ENCODE data around the gene GIMAP5.
"Not testable (repeated sequence)": the region's sequence is repeated elsewhere in the genome, so short reads cannot be mapped to it uniquely, and the experiment has no call there.

GIMAP5 gene

GRCh38 chr7:150744041-150744656 is 6.9 kb downstream of the GIMAP5 start:
- H3K4me3 ChIP-seq (ENCODE audit: low read length) = no peak overlapping the region
- no peak for TF ChIP-seq ZNF274 (IDR thresholded peaks at IDR 0.05; ENCODE audit: low read depth, low read length)

- no peak overlapping the region for H3K4me3 ChIP-seq (ENCODE audit: low read length)
- no peak for TF ChIP-seq ZNF274 (IDR thresholded peaks at IDR 0.05; ENCODE audit: low read depth, low read length)
Observed at GRCh38 chr7:150745086-150745485, 7.9 kb downstream of the GIMAP5 start.

GRCh38 chr7:150745876-150746275 is 8.7 kb downstream of the GIMAP5 start:
- no peak for TF ChIP-seq ZNF274 (IDR thresholded peaks at IDR 0.05; ENCODE audit: low read depth, low read length)
- no peak overlapping the region for H3K4me3 ChIP-seq (ENCODE audit: low read length)

- no peak overlapping the region for H3K4me3 ChIP-seq (ENCODE audit: low read length)
- TF ChIP-seq ZNF274 (IDR thresholded peaks at IDR 0.05; ENCODE audit: low read depth, low read length) = no peak
Observed at GRCh38 chr7:150746921-150747320, 9.7 kb downstream of the GIMAP5 start.

GRCh38 chr7:150748376-150748775 is 11.2 kb downstream of the GIMAP5 start:
- TF ChIP-seq ZNF274 (IDR thresholded peaks at IDR 0.05; ENCODE audit: low read depth, low read length) = no peak
- H3K4me3 ChIP-seq (ENCODE audit: low read length) = no peak overlapping the region

GRCh38 chr7:150751702-150752101 is 14.5 kb downstream of the GIMAP5 start:
- no peak for TF ChIP-seq ZNF274 (IDR thresholded peaks at IDR 0.05; ENCODE audit: low read depth, low read length)
- H3K4me3 ChIP-seq (ENCODE audit: low read length) = no peak overlapping the region

- no peak overlapping the region for H3K4me3 ChIP-seq (ENCODE audit: low read length)
- no peak for TF ChIP-seq ZNF274 (IDR thresholded peaks at IDR 0.05; ENCODE audit: low read depth, low read length)
Observed at GRCh38 chr7:150753239-150753638, 16.0 kb downstream of the GIMAP5 start.

- H3K4me3 ChIP-seq (ENCODE audit: low read length) = no peak overlapping the region
- no peak for TF ChIP-seq ZNF274 (IDR thresholded peaks at IDR 0.05; ENCODE audit: low read depth, low read length)
Observed at GRCh38 chr7:150753826-150754603, 16.8 kb downstream of the GIMAP5 start.

- H3K4me3 ChIP-seq (ENCODE audit: low read length) = no peak overlapping the region
- no peak for TF ChIP-seq ZNF274 (IDR thresholded peaks at IDR 0.05; ENCODE audit: low read depth, low read length)
Observed at GRCh38 chr7:150754951-150755350, 17.7 kb downstream of the GIMAP5 start.

GRCh38 chr7:150755473-150756099 is 18.4 kb downstream of the GIMAP5 start:
- no peak overlapping the region for H3K4me3 ChIP-seq (ENCODE audit: low read length)
- no peak for TF ChIP-seq ZNF274 (IDR thresholded peaks at IDR 0.05; ENCODE audit: low read depth, low read length)

- H3K4me3 ChIP-seq (ENCODE audit: low read length) = no peak overlapping the region
- no peak for TF ChIP-seq ZNF274 (IDR thresholded peaks at IDR 0.05; ENCODE audit: low read depth, low read length)
Observed at GRCh38 chr7:150756166-150756565, 18.9 kb downstream of the GIMAP5 start.

- no peak for TF ChIP-seq ZNF274 (IDR thresholded peaks at IDR 0.05; ENCODE audit: low read depth, low read length)
- H3K4me3 ChIP-seq (ENCODE audit: low read length) = no peak overlapping the region
Observed at GRCh38 chr7:150756858-150757257, 19.6 kb downstream of the GIMAP5 start.

- TF ChIP-seq ZNF274 (IDR thresholded peaks at IDR 0.05; ENCODE audit: low read depth, low read length) = no peak
- H3K4me3 ChIP-seq (ENCODE audit: low read length) = no peak overlapping the region
Observed at GRCh38 chr7:150759479-150759878, 22.3 kb downstream of the GIMAP5 start.

- no peak for TF ChIP-seq ZNF274 (IDR thresholded peaks at IDR 0.05; ENCODE audit: low read depth, low read length)
- H3K4me3 ChIP-seq (ENCODE audit: low read length) = no peak overlapping the region
Observed at GRCh38 chr7:150766334-150766709, 29.1 kb downstream of the GIMAP5 start.

GRCh38 chr7:150769768-150770167 is 32.5 kb downstream of the GIMAP5 start:
- no peak for TF ChIP-seq ZNF274 (IDR thresholded peaks at IDR 0.05; ENCODE audit: low read depth, low read length)
- no peak overlapping the region for H3K4me3 ChIP-seq (ENCODE audit: low read length)

- H3K4me3 ChIP-seq (ENCODE audit: low read length) = not testable (repeated sequence)
Observed at GRCh38 chr7:150774131-150774530, 36.9 kb downstream of the GIMAP5 start.
